Measurements from ENCODE around the gene RTN3.

Gene RTN3

GRCh38 chr11:63783925-63784592, 102.8 kb downstream of the RTN3 start:
- DNase-seq (ENCODE audit: low spot score) (no peak), ATAC-seq (ENCODE audit: low read depth) (no peak)
- H3K36me3 ChIP-seq (ENCODE audit: low read depth) = no peaks in the 10 kb centered on the region
- no peak overlapping the region for H3K4me3 ChIP-seq (ENCODE audit: severe bottlenecking)
- no peaks in the 10 kb centered on the region for H3K27me3 ChIP-seq (ENCODE audit: insufficient read depth, poor library complexity, severe bottlenecking)
- no peaks in the 10 kb centered on the region for H3K4me1 ChIP-seq (ENCODE audit: insufficient read depth, poor library complexity, severe bottlenecking)
- TF ChIP-seq CTCF (IDR thresholded peaks at IDR 0.05; ENCODE audit: poor library complexity, severe bottlenecking) = no peak
- no peak overlapping the region for H3K27ac ChIP-seq (ENCODE audit: poor library complexity, severe bottlenecking)
- H3K9me3 ChIP-seq (ENCODE audit: severe bottlenecking) = no peaks in the 10 kb centered on the region

GRCh38 chr11:63785823-63786222, 104.5 kb downstream of the RTN3 start:
- Histone ChIP-seq H3K9me3 (ENCODE audit: severe bottlenecking) (no peaks in the 10 kb centered on the region), H3K27me3 (ENCODE audit: insufficient read depth, poor library complexity, severe bottlenecking) (no peaks in the 10 kb centered on the region), H3K36me3 (ENCODE audit: low read depth) (no peaks in the 10 kb centered on the region), H3K4me3 (ENCODE audit: severe bottlenecking) (no peak overlapping the region), H3K27ac (ENCODE audit: poor library complexity, severe bottlenecking) (no peak overlapping the region), H3K4me1 (ENCODE audit: insufficient read depth, poor library complexity, severe bottlenecking) (no peaks in the 10 kb centered on the region)
- ATAC-seq (ENCODE audit: low read depth) (no peak), DNase-seq (ENCODE audit: low spot score) (no peak)
- TF ChIP-seq CTCF (IDR thresholded peaks at IDR 0.05; ENCODE audit: poor library complexity, severe bottlenecking) = no peak

GRCh38 chr11:63791495-63792167, 110.3 kb downstream of the RTN3 start:
- no peak for TF ChIP-seq CTCF (IDR thresholded peaks at IDR 0.05; ENCODE audit: poor library complexity, severe bottlenecking)
- no peaks in the 10 kb centered on the region for H3K4me1 ChIP-seq (ENCODE audit: insufficient read depth, poor library complexity, severe bottlenecking)
- no peaks in the 10 kb centered on the region for H3K36me3 ChIP-seq (ENCODE audit: low read depth)
- no peaks in the 10 kb centered on the region for H3K27me3 ChIP-seq (ENCODE audit: insufficient read depth, poor library complexity, severe bottlenecking)
- H3K9me3 ChIP-seq (ENCODE audit: severe bottlenecking) = peaks cover 3% of the 10 kb centered on the region
- H3K4me3 ChIP-seq (ENCODE audit: severe bottlenecking) = no peak overlapping the region
- no peak overlapping the region for H3K27ac ChIP-seq (ENCODE audit: poor library complexity, severe bottlenecking)
- ATAC-seq (ENCODE audit: low read depth) = no peak
- DNase-seq (ENCODE audit: low spot score) = no peak

- Histone ChIP-seq H3K27ac (ENCODE audit: poor library complexity, severe bottlenecking) (no peak overlapping the region), H3K27me3 (ENCODE audit: insufficient read depth, poor library complexity, severe bottlenecking) (no peaks in the 10 kb centered on the region), H3K9me3 (ENCODE audit: severe bottlenecking) (peaks cover 3% of the 10 kb centered on the region), H3K36me3 (ENCODE audit: low read depth) (no peaks in the 10 kb centered on the region), H3K4me3 (ENCODE audit: severe bottlenecking) (no peak overlapping the region), H3K4me1 (ENCODE audit: insufficient read depth, poor library complexity, severe bottlenecking) (no peaks in the 10 kb centered on the region)
- ATAC-seq (ENCODE audit: low read depth) = no peak
- TF ChIP-seq CTCF (IDR thresholded peaks at IDR 0.05; ENCODE audit: poor library complexity, severe bottlenecking) = no peak
- no peak for DNase-seq (ENCODE audit: low spot score)
These were observed 111.9 kb downstream of the RTN3 start for GRCh38 chr11:63793161-63793560.

- Histone ChIP-seq H3K9me3 (ENCODE audit: severe bottlenecking) (peaks cover 3% of the 10 kb centered on the region), H3K4me1 (ENCODE audit: insufficient read depth, poor library complexity, severe bottlenecking) (no peaks in the 10 kb centered on the region), H3K27me3 (ENCODE audit: insufficient read depth, poor library complexity, severe bottlenecking) (no peaks in the 10 kb centered on the region), H3K27ac (ENCODE audit: poor library complexity, severe bottlenecking) (no peak overlapping the region), H3K36me3 (ENCODE audit: low read depth) (no peaks in the 10 kb centered on the region), H3K4me3 (ENCODE audit: severe bottlenecking) (no peak overlapping the region)
- ATAC-seq (ENCODE audit: low read depth) = no peak
- no peak for TF ChIP-seq CTCF (IDR thresholded peaks at IDR 0.05; ENCODE audit: poor library complexity, severe bottlenecking)
- DNase-seq (ENCODE audit: low spot score) = no peak
These were observed 113.8 kb downstream of the RTN3 start for GRCh38 chr11:63795066-63795465.
